Mesothelial cell of epicardium (in vitro differentiated cells): ENCODE results near the gene METRNL. TPM values are rescaled to one million over a fixed set of nuclear protein-coding genes. Genes with fewer than 3 reads are reported as not detected.
"Not testable (repeated sequence)": the region's sequence is repeated elsewhere in the genome, so short reads cannot be mapped to it uniquely, and the experiment has no call there.

Source experiments
- DNase-seq, 2 experiments: peaks; one replicate each; pipeline ENCODE4 v3.0.0; 2021; ENCODE audit warnings: low spot score in 2 of 2; ENCODE audit not compliant: unreplicated experiment in 2 of 2
- H3K27ac Mint-ChIP-seq: 2 replicates; pipeline ENCODE4 v1.8.0; 2021; ENCODE audit warnings: mixed read lengths
- H3K27me3 Mint-ChIP-seq: 2 replicates; pipeline ENCODE4 v1.8.0; 2021; ENCODE audit warnings: low read depth, mixed read lengths
- H3K36me3 Mint-ChIP-seq: 2 replicates; pipeline ENCODE4 v1.8.0; 2021; ENCODE audit warnings: mixed read lengths
- H3K4me1 Mint-ChIP-seq: 2 replicates; pipeline ENCODE4 v1.8.0; 2021; ENCODE audit warnings: mixed read lengths
- H3K4me3 Mint-ChIP-seq: 2 replicates; pipeline ENCODE4 v1.8.0; 2021; ENCODE audit warnings: mild to moderate bottlenecking, moderate library complexity, mixed read lengths
- H3K9me3 Mint-ChIP-seq: 2 replicates; pipeline ENCODE4 v1.8.0; 2021; ENCODE audit warnings: mixed read lengths
- total RNA-seq: library from RNA; stranded (reverse); gene quantifications from 3 replicates; pipeline ENCODE4 v1.2.1, GENCODE V29; 2021
- TF ChIP-seq, protein P1 (sequence below): fragments of 200-600 bp; sonication (generic); IDR thresholded peaks from one replicate; pipeline ENCODE4 v1.5.0; 2021; ENCODE audit warnings: antibody characterized with exemption; ENCODE audit not compliant: unreplicated experiment

METRNL gene
- total RNA-seq, 1 donor from 2014 or later = 106 TPM

DNA sequence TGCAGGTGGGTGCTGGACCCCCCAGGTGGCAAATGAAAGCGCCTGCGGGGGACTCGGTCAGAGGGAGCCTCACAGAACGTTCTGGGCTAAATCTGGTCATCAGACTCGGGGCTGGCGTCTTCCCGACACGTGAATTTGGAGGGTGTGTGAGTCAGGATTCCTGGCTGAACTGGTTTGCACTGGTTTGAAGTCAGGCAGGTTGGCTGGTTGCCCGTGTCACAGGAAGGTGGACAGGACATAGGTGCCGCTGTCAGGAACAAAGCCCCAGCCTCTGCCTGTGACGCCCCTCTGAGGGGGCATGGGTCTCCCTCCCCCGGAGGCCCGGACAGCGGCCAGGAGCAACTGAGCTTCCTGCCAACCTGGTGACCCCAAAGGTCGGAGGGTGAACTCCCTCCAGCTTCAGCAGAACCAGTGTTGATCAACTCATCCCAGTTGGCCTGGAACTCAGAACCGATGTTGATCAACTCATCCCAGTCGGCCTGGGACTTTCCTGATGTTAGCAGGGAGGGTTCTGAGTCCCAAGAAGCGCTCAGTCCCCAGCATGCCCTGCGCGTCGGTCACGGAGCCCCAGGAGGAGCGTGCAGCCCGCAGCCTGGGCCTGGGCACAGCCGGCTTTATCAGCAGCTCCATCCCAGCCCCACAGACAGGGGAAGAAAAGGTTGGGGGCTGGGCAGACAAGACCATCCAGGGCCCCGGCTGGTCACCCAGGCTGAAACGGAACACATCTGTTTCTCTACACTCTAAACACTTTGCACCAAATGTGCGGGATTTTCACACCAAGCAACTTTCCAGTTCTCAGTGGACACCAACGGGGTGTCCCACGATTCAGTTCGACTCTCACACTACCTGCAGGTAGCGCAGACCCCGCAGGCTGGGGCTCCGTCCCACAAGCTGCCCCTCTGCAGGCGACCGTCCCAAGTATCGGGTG is 14.4 kb upstream of the METRNL start:
- peaks cover 7% of the 10 kb centered on the region for H3K4me1 Mint-ChIP-seq
- H3K4me3 Mint-ChIP-seq = no peak overlapping the region
- H3K27ac Mint-ChIP-seq = no peak overlapping the region
- TF ChIP-seq, protein P1, sequence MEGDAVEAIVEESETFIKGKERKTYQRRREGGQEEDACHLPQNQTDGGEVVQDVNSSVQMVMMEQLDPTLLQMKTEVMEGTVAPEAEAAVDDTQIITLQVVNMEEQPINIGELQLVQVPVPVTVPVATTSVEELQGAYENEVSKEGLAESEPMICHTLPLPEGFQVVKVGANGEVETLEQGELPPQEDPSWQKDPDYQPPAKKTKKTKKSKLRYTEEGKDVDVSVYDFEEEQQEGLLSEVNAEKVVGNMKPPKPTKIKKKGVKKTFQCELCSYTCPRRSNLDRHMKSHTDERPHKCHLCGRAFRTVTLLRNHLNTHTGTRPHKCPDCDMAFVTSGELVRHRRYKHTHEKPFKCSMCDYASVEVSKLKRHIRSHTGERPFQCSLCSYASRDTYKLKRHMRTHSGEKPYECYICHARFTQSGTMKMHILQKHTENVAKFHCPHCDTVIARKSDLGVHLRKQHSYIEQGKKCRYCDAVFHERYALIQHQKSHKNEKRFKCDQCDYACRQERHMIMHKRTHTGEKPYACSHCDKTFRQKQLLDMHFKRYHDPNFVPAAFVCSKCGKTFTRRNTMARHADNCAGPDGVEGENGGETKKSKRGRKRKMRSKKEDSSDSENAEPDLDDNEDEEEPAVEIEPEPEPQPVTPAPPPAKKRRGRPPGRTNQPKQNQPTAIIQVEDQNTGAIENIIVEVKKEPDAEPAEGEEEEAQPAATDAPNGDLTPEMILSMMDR = no peak
- H3K9me3 Mint-ChIP-seq = no peaks in the 10 kb centered on the region
- H3K36me3 Mint-ChIP-seq = no peaks in the 10 kb centered on the region
- DNase-seq = peak; percentile 14 to 37
- H3K27me3 Mint-ChIP-seq = no peaks in the 10 kb centered on the region

DNA sequence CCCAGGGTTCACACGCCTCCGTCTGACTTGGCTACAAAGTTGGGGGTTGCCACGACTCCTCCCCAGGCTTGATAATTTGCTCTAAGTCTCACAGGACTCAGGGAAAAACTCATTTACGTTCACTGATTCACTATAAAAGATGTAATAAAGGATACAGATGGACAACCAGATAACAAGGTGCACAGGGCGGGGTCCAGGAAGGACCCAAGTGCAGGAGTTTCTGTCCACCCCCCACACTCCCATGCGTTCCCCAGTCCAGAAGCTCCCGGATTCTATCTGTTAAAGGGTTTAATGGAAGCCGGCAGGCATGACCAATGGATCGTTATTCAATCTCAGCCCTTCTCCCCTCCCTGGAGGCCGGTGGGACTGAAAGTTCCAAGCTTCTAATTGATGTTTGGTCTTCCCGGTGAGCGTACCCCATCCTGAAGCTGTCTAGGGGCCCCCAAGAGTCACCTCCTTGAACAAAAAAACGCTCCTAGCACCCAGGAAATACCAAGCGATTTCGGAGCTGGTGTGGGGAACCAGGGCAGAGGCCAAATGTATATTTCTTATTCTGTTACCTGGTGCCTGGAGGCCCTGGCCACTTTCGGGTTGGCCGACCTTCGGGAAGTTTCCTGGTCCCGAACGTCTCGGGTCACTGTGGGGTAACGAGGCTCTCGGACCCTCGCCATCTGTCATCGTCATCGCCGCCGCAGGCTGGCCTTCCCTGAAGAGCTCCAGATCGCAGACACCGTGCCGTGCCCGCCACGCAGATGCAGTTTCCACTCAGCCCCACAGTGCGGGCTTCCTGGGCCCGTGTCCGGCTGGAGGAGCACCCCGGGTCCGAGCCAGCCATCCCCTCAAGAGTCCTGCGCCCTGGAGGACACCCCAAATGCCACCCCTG is 13.5 kb upstream of the METRNL start:
- no peaks in the 10 kb centered on the region for H3K27me3 Mint-ChIP-seq
- H3K9me3 Mint-ChIP-seq = no peaks in the 10 kb centered on the region
- peaks cover 7% of the 10 kb centered on the region for H3K4me1 Mint-ChIP-seq
- DNase-seq = peak; percentile 14 to 29
- TF ChIP-seq, protein P1 = no peak
- H3K4me3 Mint-ChIP-seq = no peak overlapping the region
- H3K27ac Mint-ChIP-seq = no peak overlapping the region
- no peaks in the 10 kb centered on the region for H3K36me3 Mint-ChIP-seq

DNA sequence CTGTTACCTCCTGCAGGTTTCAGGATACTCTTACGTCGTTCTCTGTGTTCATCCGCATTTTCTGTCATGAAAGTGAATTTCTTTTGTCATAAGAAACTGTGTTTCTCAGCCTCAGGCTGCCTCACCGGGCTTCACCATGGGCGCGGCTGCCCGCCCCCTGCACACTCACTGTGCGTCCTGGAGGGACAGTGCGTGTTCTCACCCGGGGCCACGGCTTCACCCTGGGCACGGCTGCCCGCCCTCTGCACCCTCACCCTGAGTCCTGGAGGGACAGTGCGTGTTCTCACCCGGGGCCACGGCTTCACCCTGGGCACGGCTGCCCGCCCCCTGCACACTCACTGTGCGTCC is 12.9 kb upstream of the METRNL start:
- not testable (repeated sequence) for H3K27ac Mint-ChIP-seq, H3K36me3 Mint-ChIP-seq, DNase-seq, H3K4me1 Mint-ChIP-seq, H3K27me3 Mint-ChIP-seq, H3K4me3 Mint-ChIP-seq, H3K9me3 Mint-ChIP-seq

DNA sequence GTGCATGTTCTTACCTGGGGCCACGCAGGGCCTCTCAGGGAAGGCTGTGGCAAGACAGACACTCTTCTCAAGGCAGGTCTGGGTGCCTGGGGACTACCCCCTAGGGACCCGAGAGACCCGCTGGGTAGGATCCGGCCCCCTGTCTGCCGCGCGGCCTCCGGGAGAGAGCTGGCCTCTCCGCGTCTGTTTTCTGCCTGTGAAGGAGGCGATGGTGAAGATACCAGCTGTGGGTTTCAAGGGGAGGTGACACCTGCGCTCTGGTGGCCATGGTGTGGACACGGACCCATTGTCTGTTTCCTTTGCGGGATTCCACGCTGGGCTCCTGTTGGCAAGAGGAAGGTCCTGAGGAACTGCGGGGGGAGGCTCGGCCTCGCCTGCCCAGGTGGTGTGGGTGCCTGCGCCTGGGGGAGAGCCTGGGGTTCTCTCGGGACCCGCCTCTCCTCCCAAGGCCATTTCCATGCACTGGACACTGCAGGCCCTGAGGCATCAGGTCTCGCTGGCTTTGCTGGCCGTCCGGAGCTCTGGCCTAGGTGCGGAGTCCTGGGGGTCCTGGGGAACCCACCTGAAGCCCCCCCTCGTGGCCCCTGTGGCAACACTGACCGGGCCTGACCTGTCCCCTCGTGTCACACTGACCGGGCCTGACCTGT is 12.2 kb upstream of the METRNL start:
- peak in 1 of 2 experiments; percentile 14 for DNase-seq

DNA sequence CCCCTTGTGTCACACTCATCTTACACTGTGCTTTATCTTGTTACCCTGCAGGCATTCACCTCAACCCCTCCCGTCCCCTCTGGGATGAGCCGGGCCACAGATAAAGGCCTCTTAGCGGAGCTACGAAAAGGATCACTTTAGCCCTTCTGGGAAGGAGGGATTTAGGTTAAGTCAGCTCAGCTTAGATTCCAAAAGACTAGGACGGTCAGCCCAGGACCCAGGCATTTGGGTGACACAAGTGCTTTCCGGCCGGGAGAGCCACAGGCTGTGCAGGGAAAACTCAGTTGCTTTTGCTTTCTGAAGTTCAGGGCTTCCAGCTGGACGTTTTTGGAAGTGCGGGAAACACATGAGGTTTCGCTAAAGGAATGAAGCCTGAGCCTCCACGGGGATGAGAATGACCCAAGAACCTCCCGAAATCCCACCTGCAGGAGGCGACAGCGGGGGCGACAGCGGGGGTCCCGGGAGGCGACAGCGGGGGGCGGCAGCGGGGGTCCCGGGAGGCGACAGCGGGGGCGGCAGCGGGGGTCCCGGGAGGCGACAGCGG is 11.6 kb upstream of the METRNL start:
- no peaks in the 10 kb centered on the region for H3K36me3 Mint-ChIP-seq
- TF ChIP-seq, protein P1 = no peak
- DNase-seq = peak in 1 of 2 experiments; percentile 4
- H3K4me3 Mint-ChIP-seq = no peak overlapping the region
- no peaks in the 10 kb centered on the region for H3K9me3 Mint-ChIP-seq
- H3K27me3 Mint-ChIP-seq = no peaks in the 10 kb centered on the region
- H3K4me1 Mint-ChIP-seq = peaks cover 12% of the 10 kb centered on the region
- peak overlapping the region; percentile 76 for H3K27ac Mint-ChIP-seq

More for the DNA sequence above, 12.2 kb upstream of the METRNL start:
- H3K27ac Mint-ChIP-seq = no peak overlapping the region
- no peaks in the 10 kb centered on the region for H3K27me3 Mint-ChIP-seq
- no peak overlapping the region for H3K4me3 Mint-ChIP-seq
- no peaks in the 10 kb centered on the region for H3K9me3 Mint-ChIP-seq
- TF ChIP-seq, protein P1 = no peak
- peaks cover 12% of the 10 kb centered on the region for H3K4me1 Mint-ChIP-seq
- no peaks in the 10 kb centered on the region for H3K36me3 Mint-ChIP-seq
